HS-27A (cell line): Measurements from ENCODE around the gene PDE4D.

Source experiments
- DNase-seq: peaks from one replicate; pipeline ENCODE4 v3.0.0-alpha.2; 2012; ENCODE audit warnings: low read depth, missing footprints

The PDE4D gene

GRCh38 chr5:59206132-59206581 is 687.4 kb downstream of the PDE4D start:
- DNase-seq: no peak

GRCh38 chr5:59204114-59204897 is 689.2 kb downstream of the PDE4D start:
- no peak for DNase-seq

GRCh38 chr5:59199868-59200267 is 693.7 kb downstream of the PDE4D start:
- DNase-seq: no peak

- DNase-seq: no peak
These were observed 694.7 kb downstream of the PDE4D start for GRCh38 chr5:59198832-59199231.

GRCh38 chr5:59198365-59198764 is 695.2 kb downstream of the PDE4D start:
- DNase-seq: no peak

GRCh38 chr5:59197911-59198310 is 695.6 kb downstream of the PDE4D start:
- no peak for DNase-seq

GRCh38 chr5:59193616-59194319 is 699.8 kb downstream of the PDE4D start:
- DNase-seq: peak; percentile 49

GRCh38 chr5:59190746-59191145 is 702.8 kb downstream of the PDE4D start:
- no peak for DNase-seq

GRCh38 chr5:59189472-59190244 is 703.9 kb downstream of the PDE4D start:
- no peak for DNase-seq

GRCh38 chr5:59188419-59189225 is 704.9 kb downstream of the PDE4D start:
- DNase-seq: no peak

- DNase-seq: no peak
These were observed 705.7 kb downstream of the PDE4D start for GRCh38 chr5:59187857-59188256.

GRCh38 chr5:59186623-59187022 is 706.9 kb downstream of the PDE4D start:
- DNase-seq: no peak

- DNase-seq: no peak
These were observed 707.7 kb downstream of the PDE4D start for GRCh38 chr5:59185757-59186385.

- no peak for DNase-seq
These were observed 708.8 kb downstream of the PDE4D start for GRCh38 chr5:59184769-59185168.

- DNase-seq: no peak
These were observed 710.8 kb downstream of the PDE4D start for GRCh38 chr5:59182760-59183159.

- no peak for DNase-seq
These were observed 713.0 kb downstream of the PDE4D start for GRCh38 chr5:59180515-59180914.

GRCh38 chr5:59179704-59180103 is 713.8 kb downstream of the PDE4D start:
- DNase-seq: no peak

GRCh38 chr5:59178482-59178881 is 715.0 kb downstream of the PDE4D start:
- DNase-seq: no peak

- no peak for DNase-seq
These were observed 715.5 kb downstream of the PDE4D start for GRCh38 chr5:59178071-59178470.

GRCh38 chr5:59177644-59178043 is 715.9 kb downstream of the PDE4D start:
- no peak for DNase-seq

- peak; percentile 17 for DNase-seq
These were observed 719.2 kb downstream of the PDE4D start for GRCh38 chr5:59174248-59174844.
